ENCODE measurements around the gene ZSCAN20. TPM values are rescaled to one million over a fixed set of nuclear protein-coding genes. Genes with fewer than 3 reads are reported as not detected.

ZSCAN20 gene
- total RNA-seq, 4 donors from 2014 or later = 3.7 to 5.7 (median 4.7) TPM

- Histone ChIP-seq H3K36me3 (no peaks in the 10 kb centered on the region), H3K27ac (no peak overlapping the region), H3K4me1 (no peaks in the 10 kb centered on the region), H3K27me3 (no peaks in the 10 kb centered on the region), H3K9me3 (no peaks in the 10 kb centered on the region), H3K4me3 (no peak overlapping the region)
- WGBS, 2 donors (ENCODE audit: low coverage in 1 of 2) = 38 to 58% methylated on average over 2 to 3 of the region's 3 CpGs
- DNase-seq = no peak
- in situ Hi-C loops (cut with MboI; ENCODE audit: low pct_ligation_motif_present in 1 of 4, low pct_unique_long_range_greater_than_20kb in 1 of 4, low sequenced_read_pairs in 3 of 4) (no loop called here), intact Hi-C loops (cut with DNase I; ENCODE audit: low total_unique reads) (no loop called here)
- no peak for TF ChIP-seq EP300 (IDR thresholded peaks at IDR 0.05; ENCODE audit: low read depth)
- TF ChIP-seq CTCF (IDR thresholded peaks at IDR 0.05) = no peak
- TF ChIP-seq POLR2A (IDR thresholded peaks at IDR 0.05) = no peak
- TF ChIP-seq POLR2AphosphoS5 (IDR thresholded peaks at IDR 0.05) = no peak
These were observed 59.8 kb downstream of the ZSCAN20 start for GRCh38 chr1:33532250-33532649.

- TF ChIP-seq POLR2A (IDR thresholded peaks at IDR 0.05) = no peak
- no peak for TF ChIP-seq CTCF (IDR thresholded peaks at IDR 0.05)
- no peak for TF ChIP-seq POLR2AphosphoS5 (IDR thresholded peaks at IDR 0.05)
- 88 to 89% methylated on average over 1 to 13 of the region's 13 CpGs for WGBS, 2 donors (ENCODE audit: low coverage in 1 of 2)
These were observed 60.5 kb downstream of the ZSCAN20 start for GRCh38 chr1:33532936-33533335.

GRCh38 chr1:33535334-33535733, 62.9 kb downstream of the ZSCAN20 start:
- intact Hi-C loops (cut with DNase I; ENCODE audit: low total_unique reads) = no loop called here
- H3K27ac ChIP-seq = no peak overlapping the region
- H3K4me3 ChIP-seq = no peak overlapping the region
- no peaks in the 10 kb centered on the region for H3K9me3 ChIP-seq
- in situ Hi-C loops (cut with MboI; ENCODE audit: low pct_ligation_motif_present in 1 of 4, low pct_unique_long_range_greater_than_20kb in 1 of 4, low sequenced_read_pairs in 3 of 4) = no loop called here
- TF ChIP-seq POLR2AphosphoS5 (IDR thresholded peaks at IDR 0.05) = no peak
- no peak for DNase-seq
- H3K4me1 ChIP-seq = no peaks in the 10 kb centered on the region
- no peaks in the 10 kb centered on the region for H3K27me3 ChIP-seq
- H3K36me3 ChIP-seq = no peaks in the 10 kb centered on the region
- 42 to 53% methylated on average over 2 of the region's 2 CpGs for WGBS, 2 donors (ENCODE audit: low coverage in 1 of 2)

More at GRCh38 chr1:33532936-33533335, 60.5 kb downstream of the ZSCAN20 start:
- DNase-seq = no peak
- Histone ChIP-seq H3K4me3 (no peak overlapping the region), H3K4me1 (no peaks in the 10 kb centered on the region), H3K36me3 (no peaks in the 10 kb centered on the region), H3K27ac (no peak overlapping the region), H3K27me3 (no peaks in the 10 kb centered on the region), H3K9me3 (no peaks in the 10 kb centered on the region)
- intact Hi-C loops (cut with DNase I; ENCODE audit: low total_unique reads) (no loop called here), in situ Hi-C loops (cut with MboI; ENCODE audit: low pct_ligation_motif_present in 1 of 4, low pct_unique_long_range_greater_than_20kb in 1 of 4, low sequenced_read_pairs in 3 of 4) (no loop called here)

GRCh38 chr1:33537885-33538284, 65.4 kb downstream of the ZSCAN20 start:
- H3K4me3 ChIP-seq = no peak overlapping the region
- in situ Hi-C loops (cut with MboI; ENCODE audit: low pct_ligation_motif_present in 1 of 4, low pct_unique_long_range_greater_than_20kb in 1 of 4, low sequenced_read_pairs in 3 of 4) (no loop called here), intact Hi-C loops (cut with DNase I; ENCODE audit: low total_unique reads) (no loop called here)
- no peak for TF ChIP-seq EP300 (IDR thresholded peaks at IDR 0.05; ENCODE audit: low read depth)
- TF ChIP-seq CTCF (IDR thresholded peaks at IDR 0.05) = no peak
- no peak for TF ChIP-seq POLR2A (IDR thresholded peaks at IDR 0.05)
- no peak for TF ChIP-seq POLR2AphosphoS5 (IDR thresholded peaks at IDR 0.05)
- no peak for DNase-seq
- no peak overlapping the region for H3K27ac ChIP-seq
- no peaks in the 10 kb centered on the region for H3K9me3 ChIP-seq
- whole genome bisulfite sequencing, 2 donors (ENCODE audit: low coverage in 1 of 2) = 86 to 94% methylated on average over 5 of the region's 5 CpGs
- H3K27me3 ChIP-seq = no peaks in the 10 kb centered on the region
- H3K4me1 ChIP-seq = no peaks in the 10 kb centered on the region
- no peaks in the 10 kb centered on the region for H3K36me3 ChIP-seq

- H3K9me3 ChIP-seq = no peaks in the 10 kb centered on the region
- no peak for TF ChIP-seq POLR2AphosphoS5 (IDR thresholded peaks at IDR 0.05)
- no peak for TF ChIP-seq POLR2A (IDR thresholded peaks at IDR 0.05)
- TF ChIP-seq CTCF (IDR thresholded peaks at IDR 0.05) = no peak
- TF ChIP-seq EP300 (IDR thresholded peaks at IDR 0.05; ENCODE audit: low read depth) = no peak
- in situ Hi-C loops (cut with MboI; ENCODE audit: low pct_ligation_motif_present in 1 of 4, low pct_unique_long_range_greater_than_20kb in 1 of 4, low sequenced_read_pairs in 3 of 4) = no loop called here
- H3K27ac ChIP-seq = no peak overlapping the region
- no peak for DNase-seq
- 94% methylated on average over 6 of the region's 6 CpGs; no CpG with 5 or more reads in 1 of the 2 donors for WGBS, 2 donors (ENCODE audit: low coverage in 1 of 2)
- no peak overlapping the region for H3K4me3 ChIP-seq
- no peaks in the 10 kb centered on the region for H3K27me3 ChIP-seq
- no peaks in the 10 kb centered on the region for H3K36me3 ChIP-seq
- intact Hi-C loops (cut with DNase I; ENCODE audit: low total_unique reads) = no loop called here
- no peaks in the 10 kb centered on the region for H3K4me1 ChIP-seq
These were observed 69.5 kb downstream of the ZSCAN20 start for GRCh38 chr1:33541966-33542365.

Data from transverse colon (tissue), 4 donors.